Hepatocyte (in vitro differentiated cells): ENCODE data around the gene LINC00237. TPM values are rescaled to one million over a fixed set of nuclear protein-coding genes. Genes with fewer than 3 reads are reported as not detected.

ENCODE experiments used
- DNase-seq: peaks from one replicate; pipeline ENCODE4 v3.0.0-alpha.2; 2016; ENCODE audit warnings: low spot score
- H2AFZ ChIP-seq: fragments of 200-600 bp; sonication (generic); 2 replicates; pipeline ENCODE4 v1.6.0; 2016; ENCODE audit warnings: antibody characterized with exemption, mild to moderate bottlenecking
- H3K27ac ChIP-seq: fragments of 200-600 bp; sonication (generic); 2 replicates; pipeline ENCODE4 v1.5.1; 2016; ENCODE audit warnings: mild to moderate bottlenecking
- H3K27me3 ChIP-seq: fragments of 200-600 bp; sonication (generic); 2 replicates; pipeline ENCODE4 v1.6.1; 2016
- H3K36me3 ChIP-seq: fragments of 200-600 bp; sonication (generic); replicated peaks from 2 replicates; pipeline ENCODE4 v1.5.1; 2016; ENCODE audit warnings: low read depth; ENCODE audit not compliant: insufficient read depth
- H3K4me1 ChIP-seq: fragments of 200-600 bp; sonication (generic); 2 replicates; pipeline ENCODE4 v1.5.1; 2016; ENCODE audit warnings: mild to moderate bottlenecking, moderate library complexity; ENCODE audit not compliant: insufficient read depth
- H3K4me2 ChIP-seq: fragments of 200-600 bp; sonication (generic); 2 replicates; pipeline ENCODE4 v1.6.0; 2016
- H3K4me3 ChIP-seq: fragments of 200-600 bp; sonication (generic); 2 replicates; pipeline ENCODE4 v1.5.1; 2016; ENCODE audit warnings: mild to moderate bottlenecking
- H3K79me2 ChIP-seq: fragments of 200-600 bp; sonication (generic); 2 replicates; pipeline ENCODE4 v1.6.0; 2017; ENCODE audit warnings: mild to moderate bottlenecking
- H3K9me2 ChIP-seq: fragments of 200-600 bp; sonication (generic); replicated peaks from 2 replicates; pipeline ENCODE4 v1.6.0; 2017; ENCODE audit warnings: mild to moderate bottlenecking; ENCODE audit not compliant: insufficient read depth
- H3K9me3 ChIP-seq: fragments of 200-600 bp; sonication (generic); 2 replicates; pipeline ENCODE4 v1.5.1; 2016; ENCODE audit warnings: low read depth, mild to moderate bottlenecking
- H4K20me1 ChIP-seq: fragments of 200-600 bp; sonication (generic); 2 replicates; pipeline ENCODE4 v1.6.0; 2016; ENCODE audit warnings: mild to moderate bottlenecking; ENCODE audit not compliant: insufficient read depth, poor library complexity, severe bottlenecking
- EZH2 ChIP-seq: fragments of 200-600 bp; sonication (generic); IDR thresholded peaks from 2 replicates; pipeline ENCODE4 v1.6.1; 2016; ENCODE audit warnings: antibody characterized with exemption, mild to moderate bottlenecking, borderline replicate concordance
- EZH2phosphoT487 ChIP-seq: fragments of 200-600 bp; sonication (generic); IDR thresholded peaks from one replicate; pipeline ENCODE4 v1.6.1; 2018; ENCODE audit warnings: antibody characterized with exemption, mild to moderate bottlenecking, low read depth, moderate library complexity; ENCODE audit not compliant: unreplicated experiment, severe bottlenecking
- WGBS: methylation state at CpG from one replicate; pipeline ENCODE4 v1.1.6; 2016; ENCODE audit warnings: low lambda C conversion rate; ENCODE audit errors: missing lambda C conversion rate; 5-methylcytosine and 5-hydroxymethylcytosine counted together
- polyA plus RNA-seq: library from polyadenylated mRNA; unstranded; fragments of >200 nt; fragmentation: Nextera tagmentation; extraction: Ambion mirVana; gene quantifications from 2 replicates; pipeline ENCODE4 v1.2.1, GENCODE V29; 2016
- total RNA-seq: library from RNA; depleted of rRNA; stranded (reverse); fragments of >200 nt; gene quantifications from 2 replicates; pipeline ENCODE4 v1.2.3, GENCODE V29; 2014
- TF ChIP-seq, protein P1 (sequence below): fragments of 200-600 bp; sonication (generic); IDR thresholded peaks from 2 replicates; pipeline ENCODE4 v1.5.1; 2016; ENCODE audit warnings: antibody characterized with exemption, mild to moderate bottlenecking; ENCODE audit not compliant: poor library complexity

LINC00237 gene
- total and polyA plus RNA-seq, 2 experiments from 2014 or later: not detected

DNA sequence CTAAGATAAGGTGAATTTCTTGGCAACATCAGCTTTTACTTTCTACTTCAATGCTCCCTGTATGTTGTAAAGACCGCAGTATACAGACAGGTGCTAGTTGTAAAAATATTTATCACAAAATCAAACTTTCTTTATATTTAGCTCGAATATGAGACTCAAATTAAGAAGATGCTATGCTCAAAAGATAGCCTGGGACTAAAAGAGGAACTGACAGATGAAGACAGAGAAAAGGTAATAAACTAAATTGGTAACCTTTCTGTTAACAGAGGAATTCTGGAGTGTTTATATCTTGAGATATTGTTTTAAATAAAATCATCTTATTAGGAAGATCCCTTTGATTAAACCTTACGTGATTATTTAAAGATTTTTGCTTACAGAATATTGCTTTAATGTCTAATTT lies 39.3 kb upstream of the LINC00237 start:
- Histone ChIP-seq H3K27me3 (no peaks in the 10 kb centered on the region), H4K20me1 (no peaks in the 10 kb centered on the region), H3K9me2 (no peaks in the 10 kb centered on the region), H3K4me2 (no peak overlapping the region), H3K79me2 (no peaks in the 10 kb centered on the region), H3K27ac (no peak overlapping the region), H3K36me3 (no peaks in the 10 kb centered on the region), H3K4me3 (no peak overlapping the region), H3K4me1 (no peaks in the 10 kb centered on the region), H3K9me3 (no peaks in the 10 kb centered on the region), H2AFZ (no peak overlapping the region)
- DNase-seq: no peak
- TF ChIP-seq EZH2: no peak
- TF ChIP-seq, protein P1, sequence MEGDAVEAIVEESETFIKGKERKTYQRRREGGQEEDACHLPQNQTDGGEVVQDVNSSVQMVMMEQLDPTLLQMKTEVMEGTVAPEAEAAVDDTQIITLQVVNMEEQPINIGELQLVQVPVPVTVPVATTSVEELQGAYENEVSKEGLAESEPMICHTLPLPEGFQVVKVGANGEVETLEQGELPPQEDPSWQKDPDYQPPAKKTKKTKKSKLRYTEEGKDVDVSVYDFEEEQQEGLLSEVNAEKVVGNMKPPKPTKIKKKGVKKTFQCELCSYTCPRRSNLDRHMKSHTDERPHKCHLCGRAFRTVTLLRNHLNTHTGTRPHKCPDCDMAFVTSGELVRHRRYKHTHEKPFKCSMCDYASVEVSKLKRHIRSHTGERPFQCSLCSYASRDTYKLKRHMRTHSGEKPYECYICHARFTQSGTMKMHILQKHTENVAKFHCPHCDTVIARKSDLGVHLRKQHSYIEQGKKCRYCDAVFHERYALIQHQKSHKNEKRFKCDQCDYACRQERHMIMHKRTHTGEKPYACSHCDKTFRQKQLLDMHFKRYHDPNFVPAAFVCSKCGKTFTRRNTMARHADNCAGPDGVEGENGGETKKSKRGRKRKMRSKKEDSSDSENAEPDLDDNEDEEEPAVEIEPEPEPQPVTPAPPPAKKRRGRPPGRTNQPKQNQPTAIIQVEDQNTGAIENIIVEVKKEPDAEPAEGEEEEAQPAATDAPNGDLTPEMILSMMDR: no peak
- no peak for TF ChIP-seq EZH2phosphoT487
- 79% methylated on average over 3 of the region's 3 CpGs for WGBS

DNA sequence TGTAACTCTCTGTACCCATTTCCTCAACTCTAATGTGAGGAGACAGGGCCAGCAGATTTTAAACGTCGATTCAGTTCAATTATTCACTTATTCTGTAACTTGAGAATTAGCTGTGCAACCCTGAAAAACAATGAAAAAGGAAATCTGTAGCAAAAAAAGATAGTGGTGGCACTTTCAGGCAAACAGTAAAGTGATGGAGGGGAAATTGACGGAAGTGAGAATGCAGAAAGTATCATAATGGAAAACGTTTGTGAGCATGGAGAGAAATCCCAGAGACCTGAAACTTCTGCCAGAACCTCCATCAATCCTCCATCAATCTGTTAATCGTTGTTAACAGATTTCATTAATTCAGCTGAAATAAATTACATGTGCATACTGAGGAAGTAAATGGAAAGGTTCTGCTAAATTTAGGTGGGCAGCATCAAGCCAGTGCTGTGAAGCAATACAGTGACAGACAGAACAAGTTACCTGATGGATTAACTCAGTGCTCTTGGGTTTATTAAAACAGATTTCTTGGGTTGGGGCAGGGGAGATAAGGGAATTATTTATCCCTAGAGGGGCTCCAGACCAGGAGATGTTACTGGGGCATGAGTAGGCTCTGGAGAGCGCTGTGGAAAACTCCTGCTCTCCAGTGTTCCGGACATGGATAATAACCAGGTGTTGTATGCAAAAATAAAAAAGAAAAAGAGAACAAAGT lies 37.2 kb upstream of the LINC00237 start:
- H3K27ac ChIP-seq: no peak overlapping the region
- DNase-seq: no peak
- TF ChIP-seq EZH2phosphoT487 (no peak), EZH2 (no peak)
- TF ChIP-seq, protein P1: no peak
- no peak overlapping the region for H2AFZ ChIP-seq
- no peaks in the 10 kb centered on the region for H3K36me3 ChIP-seq
- H3K4me3 ChIP-seq: no peak overlapping the region
- H3K4me1 ChIP-seq: no peaks in the 10 kb centered on the region
- no peaks in the 10 kb centered on the region for H3K9me3 ChIP-seq
- H3K4me2 ChIP-seq: no peak overlapping the region
- no peaks in the 10 kb centered on the region for H3K79me2 ChIP-seq
- no peaks in the 10 kb centered on the region for H3K9me2 ChIP-seq
- no peaks in the 10 kb centered on the region for H3K27me3 ChIP-seq
- WGBS: 86% methylated on average over 7 of the region's 7 CpGs
- H4K20me1 ChIP-seq: no peaks in the 10 kb centered on the region

DNA sequence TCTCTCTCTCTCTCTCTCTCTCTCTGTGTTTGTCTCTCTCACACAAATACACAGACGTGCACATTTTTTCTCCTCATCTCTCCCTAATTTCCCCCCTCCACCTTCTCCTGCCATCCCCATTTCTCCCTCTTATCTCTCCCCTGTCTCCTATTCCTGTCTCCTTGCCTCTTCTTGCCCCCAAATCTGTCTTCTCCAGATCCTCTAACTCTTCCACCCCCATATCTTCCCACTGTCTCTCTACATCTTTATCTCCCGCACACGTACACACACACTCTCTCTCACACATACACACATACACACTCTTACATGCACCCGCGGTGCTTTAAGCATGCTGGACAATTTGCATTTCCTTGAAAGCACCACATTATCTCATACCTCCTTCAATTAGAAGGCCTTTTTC lies 35.7 kb upstream of the LINC00237 start:
- Histone ChIP-seq H4K20me1 (no peaks in the 10 kb centered on the region), H3K79me2 (no peaks in the 10 kb centered on the region), H3K36me3 (no peaks in the 10 kb centered on the region), H3K4me3 (no peak overlapping the region), H3K27ac (no peak overlapping the region), H3K4me1 (no peaks in the 10 kb centered on the region), H3K27me3 (no peaks in the 10 kb centered on the region), H3K9me3 (no peaks in the 10 kb centered on the region), H2AFZ (no peak overlapping the region), H3K9me2 (no peaks in the 10 kb centered on the region), H3K4me2 (no peak overlapping the region)
- TF ChIP-seq EZH2 (no peak), EZH2phosphoT487 (no peak)
- TF ChIP-seq, protein P1: no peak
- 92% methylated on average over 5 of the region's 5 CpGs for WGBS
- DNase-seq: no peak
